K562 (cell line): ENCODE measurements around the gene DNAH17. TPM values are rescaled to one million over a fixed set of nuclear protein-coding genes. Genes with fewer than 3 reads are reported as not detected.
A peak's percentile ranks its signal among the peaks of the same experiment; 100 is the strongest.

Source experiments
- ATF2 ChIP-seq: sonication (generic); formaldehyde crosslinking; IDR thresholded peaks from 2 replicates; pipeline ENCODE4 v1.8.1; 2022; ENCODE audit warnings: missing genetic modification reagents
- CGGBP1 ChIP-seq: fragments of 250-450 bp; sonication (Bioruptor Pico); IDR thresholded peaks from 2 replicates; pipeline ENCODE4 v1.9.0; 2021; ENCODE audit warnings: mild to moderate bottlenecking
- CREB3 ChIP-seq: fragments of 450-650 bp; conservative IDR thresholded peaks from 2 replicates; pipeline ENCODE4 v1.6.1; 2016; ENCODE audit warnings: missing genetic modification characterization, low read depth, mild to moderate bottlenecking, missing compliant biosample characterization, moderate library complexity
- EP300 ChIP-seq: IDR thresholded peaks from 2 replicates; pipeline ENCODE4 v1.6.1; 2012; ENCODE audit warnings: low read length, improper control_type of control experiment
- ESRRA ChIP-seq: fragments of 450-650 bp; IDR thresholded peaks from 2 replicates; pipeline ENCODE4 v1.6.1; 2014; ENCODE audit warnings: low read depth, mild to moderate bottlenecking, moderate library complexity, borderline replicate concordance
- FOXK2 ChIP-seq, 2 experiments: fragments of 450-650 bp; IDR thresholded peaks in 1 of 2; conservative IDR thresholded peaks in 1 of 2; 2 replicates each; pipeline ENCODE4 v1.6.1; 2016; ENCODE audit warnings: low read depth in 2 of 2, mild to moderate bottlenecking in 1 of 2
- HDAC6 ChIP-seq: IDR thresholded peaks from 2 replicates; pipeline ENCODE4 v1.6.1; 2012; ENCODE audit warnings: low read depth, mild to moderate bottlenecking, control low read depth, inconsistent platforms, low read length, moderate library complexity
- MTA3 ChIP-seq: fragments of 450-650 bp; formaldehyde crosslinking; IDR thresholded peaks from 2 replicates; pipeline ENCODE4 v1.6.1; 2017; ENCODE audit warnings: mild to moderate bottlenecking, borderline replicate concordance
- NCOA1 ChIP-seq: fragments of 450-650 bp; IDR thresholded peaks from 2 replicates; pipeline ENCODE4 v1.6.1; 2016; ENCODE audit warnings: low read depth
- NELFE ChIP-seq: IDR thresholded peaks from 2 replicates; pipeline ENCODE4 v1.6.1; 2011; ENCODE audit warnings: mild to moderate bottlenecking; ENCODE audit not compliant: insufficient read depth, insufficient read length
- POLR2A ChIP-seq: fragments of 450-650 bp; conservative IDR thresholded peaks from 2 replicates; pipeline ENCODE4 v1.6.1; 2016
- POU5F1 ChIP-seq: fragments of 150-350 bp; IDR thresholded peaks from 2 replicates; pipeline ENCODE4 v1.6.1; 2014; ENCODE audit warnings: borderline replicate concordance, low read length, low read depth, mild to moderate bottlenecking; ENCODE audit not compliant: partially characterized antibody
- RBBP5 ChIP-seq: fragments of 200-600 bp; sonication (generic); IDR thresholded peaks from 2 replicates; pipeline ENCODE4 v1.6.1; 2012; ENCODE audit warnings: borderline replicate concordance, mild to moderate bottlenecking, low read length, control low read depth, inconsistent platforms; ENCODE audit not compliant: insufficient read depth, poor library complexity, severe bottlenecking
- SNRNP70 ChIP-seq: fragments of 200-400 bp; formaldehyde crosslinking; optimal IDR thresholded peaks from 2 replicates; pipeline ENCODE3; 2017; ENCODE audit warnings: low read depth, low read length
- THAP12 ChIP-seq: fragments of 250-450 bp; sonication (Bioruptor Pico); IDR thresholded peaks from 2 replicates; pipeline ENCODE4 v1.9.0; 2021; ENCODE audit warnings: mild to moderate bottlenecking, inconsistent platforms
- ZKSCAN1 ChIP-seq: fragments of 150-350 bp; IDR thresholded peaks from 2 replicates; pipeline ENCODE4 v1.6.1; 2016; ENCODE audit warnings: low read depth, low read length
- ZNF311 ChIP-seq: fragments of 250-450 bp; sonication (Bioruptor Pico); IDR thresholded peaks from 2 replicates; pipeline ENCODE4 v1.4.0; 2020; ENCODE audit warnings: mild to moderate bottlenecking, moderate library complexity
- ZNF583 ChIP-seq: fragments of 250-450 bp; sonication (Bioruptor Pico); IDR thresholded peaks from 2 replicates; pipeline ENCODE4 v1.4.0; 2020
- polyA plus RNA-seq, 8 experiments: library from polyadenylated mRNA; depleted of rRNA in 4 of 8; stranded (reverse) in 5 of 8; unstranded in 3 of 8; fragments of >200 nt; fragmentation: Nextera tagmentation in 2 of 8; fragmentation: Illumina TruSeq in 1 of 8; extraction: Ambion mirVana in 2 of 8; extraction: Trizol in 1 of 8; gene quantifications; 2 replicates each; pipeline versions ENCODE4 v1.2.1 to v1.2.3, GENCODE V29; 2011 to 2014; ENCODE audit warnings: inconsistent platforms in 1 of 8, missing spikeins in 1 of 8
- total RNA-seq, 7 experiments: library from RNA; depleted of rRNA in 6 of 7; stranded (reverse); fragments of >200 nt in 6 of 7; fragmentation: Illumina TruSeq in 2 of 7; extraction: Trizol in 2 of 7; gene quantifications; 2 replicates each; pipeline versions ENCODE4 v1.2.1 to v1.2.3, GENCODE V29; 2011 to 2021; ENCODE audit warnings: low replicate concordance in 1 of 7

The DNAH17 gene
- total and polyA plus RNA-seq, 9 of the 15 experiments (the other 6 are each of a cell fraction or from before 2014, with no cell fraction given): under 0.01 to 0.06 (median 0.03) TPM; not detected in 5

GRCh38 chr17:78558181-78558850 is 18.9 kb downstream of the DNAH17 start (continued):
- TF ChIP-seq THAP12: no peak
- no peak for TF ChIP-seq SNRNP70
- TF ChIP-seq ESRRA: peak; percentile 84
- peak; percentile 99 for TF ChIP-seq MTA3
- peak; percentile 100 for TF ChIP-seq ATF2 (CRISPR knock-in tag)
- no peak for TF ChIP-seq CGGBP1
- TF ChIP-seq POU5F1: no peak
- no peak for TF ChIP-seq POLR2A
- no peak for TF ChIP-seq ZNF583 (CRISPR knock-in tag)
- peak in 1 of 2 experiments; percentile 64; a peak in 2 of 4 replicates for TF ChIP-seq FOXK2 (conservative IDR thresholded peaks at IDR 0.05 in 1 of 2, IDR thresholded peaks at IDR 0.05 in 1 of 2; ENCODE audit: low read depth in 2 of 2)
- TF ChIP-seq HDAC6: no peak
- TF ChIP-seq NELFE: no peak
- no peak for TF ChIP-seq ZKSCAN1
- no peak for TF ChIP-seq RBBP5
- TF ChIP-seq CREB3 (tag): no peak
- TF ChIP-seq NCOA1: peak; percentile 100
- no peak for TF ChIP-seq ZNF311 (CRISPR knock-in tag)
- 0 out of 2 replicates have a peak, but pooled peaks have one; percentile 8 for TF ChIP-seq EP300
